BJ (cell line): Measurements from ENCODE around the gene AGO3. TPM values are rescaled to one million over a fixed set of nuclear protein-coding genes. Genes with fewer than 3 reads are reported as not detected.
A peak's percentile ranks its signal among the peaks of the same experiment; 100 is the strongest.

Source experiments
- CTCF ChIA-PET: fragments of 350-600 bp; formaldehyde crosslinking; extraction: SDS; loops from one replicate; lab custom pipeline; 2021; ENCODE audit warnings: antibody characterized with exemption, inconsistent platforms; lab: Yijun Ruan, JAX
- POLR2A ChIA-PET: fragments of 300-600 bp; sonication (Branson Sonifier 250); formaldehyde crosslinking; extraction: SDS; loops from one replicate; lab custom pipeline; 2021; ENCODE audit warnings: antibody characterized with exemption; lab: Charles Lee
- DNase-seq: peaks from one replicate; pipeline ENCODE4 v3.0.0-alpha.2; 2011; ENCODE audit warnings: low read depth
- H3K27me3 ChIP-seq: 2 replicates; pipeline ENCODE4 v1.6.0; 2011; ENCODE audit warnings: low read length; ENCODE audit not compliant: control insufficient read depth, insufficient read depth
- H3K36me3 ChIP-seq: 2 replicates; pipeline ENCODE4 v1.5.1; 2011; ENCODE audit warnings: low read length; ENCODE audit not compliant: control insufficient read depth, insufficient read depth
- H3K4me3 ChIP-seq: 2 replicates; pipeline ENCODE4 v1.5.1; 2011; ENCODE audit warnings: low read depth, mild to moderate bottlenecking, control low read depth, low read length
- CTCF ChIP-seq: IDR thresholded peaks from 2 replicates; pipeline ENCODE4 v1.5.1; 2011; ENCODE audit warnings: low read depth, mild to moderate bottlenecking, control low read depth, inconsistent platforms, low read length, moderate library complexity; ENCODE audit not compliant: insufficient read depth
- polyA minus RNA-seq: library from RNA; depleted of rRNA, polyadenylated mRNA; stranded (reverse); fragments of >200 nt; gene quantifications from 2 replicates; pipeline ENCODE4 v1.2.3, GENCODE V29; 2011; rRNA and poly(A)+ RNA removed
- polyA plus RNA-seq: library from polyadenylated mRNA; depleted of rRNA; stranded (reverse); fragments of >200 nt; gene quantifications from 2 replicates; pipeline ENCODE4 v1.2.3, GENCODE V29; 2011; rRNA removed

Gene AGO3
- polyA plus RNA-seq (18.9 and 20.5 TPM in 2 replicates), polyA minus RNA-seq (67.1 and 72.7 TPM in 2 replicates)

GRCh38 chr1:35930593-35931445 is at the start of gene AGO3:
Gene AGO3, plus strand, starts transcription at chr1:35931105. Its CDS starts 322 bp downstream, at chr1:35931427.
- Histone ChIP-seq H3K4me3 (peak within 1 kb of the TSS; percentile 98), H3K36me3 (no peaks in the 10 kb centered on the region), H3K27me3 (no peaks in the 10 kb centered on the region)
- CTCF ChIA-PET = interaction anchor here (0.6 to 1.1 kb wide), 3 partner anchors 24 to 206 kb away, joined by 3 read pairs; partner anchors contain the start of gene AGO1
- POLR2A ChIA-PET = interaction anchor here (0.6 kb wide), 1 partner anchor 519 kb away, joined by 3 read pairs; the partner anchor contains the start of gene OSCP1
- DNase-seq = no peak
- TF ChIP-seq CTCF = no peak

- H3K27me3 ChIP-seq = peaks cover 1% of the 10 kb centered on the region; the same call in 1 of the 2 replicates
- ChIA-PET CTCF (interaction anchor here (0.6 to 2.8 kb wide), 11 partner anchors 9 to 253 kb away, joined by 3 to 22 read pairs (median 4); no protein-coding TSS in a partner anchor), POLR2A (no interaction called here)
- H3K36me3 ChIP-seq = no peaks in the 10 kb centered on the region
- no peak for TF ChIP-seq CTCF
- H3K4me3 ChIP-seq = no peak overlapping the region
- DNase-seq = no peak
These were observed 49.0 kb upstream of the AGO3 start for GRCh38 chr1:35881850-35882273.

- TF ChIP-seq CTCF = no peak
- Histone ChIP-seq H3K36me3 (no peaks in the 10 kb centered on the region), H3K4me3 (peak overlapping the region; percentile 76), H3K27me3 (peaks cover 1% of the 10 kb centered on the region; the same call in 1 of the 2 replicates)
- no peak for DNase-seq
- ChIA-PET POLR2A (no interaction called here), CTCF (interaction anchor here (0.8 to 2.8 kb wide), 16 partner anchors 9 to 253 kb away, joined by 3 to 22 read pairs (median 4); no protein-coding TSS in a partner anchor)
These were observed 48.3 kb upstream of the AGO3 start for GRCh38 chr1:35882586-35882944.

- CTCF ChIA-PET = interaction anchor here (0.6 to 2.8 kb wide), 24 partner anchors 9 to 206 kb away, joined by 3 to 22 read pairs (median 4); partner anchors contain the start of gene AGO3
- peak; percentile 90 for TF ChIP-seq CTCF
- peak within 1 kb of the TSS; percentile 76 for H3K4me3 ChIP-seq
- POLR2A ChIA-PET = no interaction called here
- H3K36me3 ChIP-seq = no peaks in the 10 kb centered on the region
- H3K27me3 ChIP-seq = peaks cover 1% of the 10 kb centered on the region; the same call in 1 of the 2 replicates
- DNase-seq = peak; percentile 37
These were observed 47.8 kb upstream of the AGO3 start, which contains the start of gene AGO1 for GRCh38 chr1:35882945-35883634. Gene AGO1, plus strand, starts transcription at chr1:35883209. Its CDS starts 213 bp downstream, at chr1:35883422.
